Upper lobe of right lung (tissue), 1 donor: ENCODE measurements around the gene ZNF536. TPM values are rescaled to one million over a fixed set of nuclear protein-coding genes. Genes with fewer than 3 reads are reported as not detected.
"Not testable (repeated sequence)": the region's sequence is repeated elsewhere in the genome, so short reads cannot be mapped to it uniquely, and the experiment has no call there.

Experiments used
- ATAC-seq: fragments of 200-7000 bp; cut with Tn5 transposase; one replicate; pipeline ENCODE4 v1.9.1; 2020; ENCODE audit warnings: mild to moderate bottlenecking, moderate library complexity
- DNase-seq: peaks from one replicate; pipeline ENCODE4 v3.0.0-alpha.2; 2020
- H3K27ac ChIP-seq: fragments of 200-600 bp; one replicate; pipeline ENCODE4 v1.8.0; 2022
- H3K27me3 ChIP-seq: fragments of 200-600 bp; one replicate; pipeline ENCODE4 v1.8.0; 2022; ENCODE audit warnings: mild to moderate bottlenecking
- H3K36me3 ChIP-seq: fragments of 200-600 bp; one replicate; pipeline ENCODE4 v1.8.0; 2022
- H3K4me1 ChIP-seq: fragments of 200-600 bp; one replicate; pipeline ENCODE4 v1.8.0; 2022
- H3K4me3 ChIP-seq: fragments of 200-600 bp; one replicate; pipeline ENCODE4 v1.8.0; 2022; ENCODE audit warnings: mild to moderate bottlenecking
- H3K9me3 ChIP-seq: fragments of 200-600 bp; one replicate; pipeline ENCODE4 v1.8.0; 2022
- intact Hi-C: fragments of 100-400 bp; cut with DNase I; formaldehyde crosslinking; loops from one replicate; pipeline ENCODE4 v1.11.0; 2022
- total RNA-seq: library from RNA; stranded (reverse); fragmentation: NEBNext Ultra II Directional; extraction: Animal tissue kit (Norgen Biotek cat#: 25700); gene quantifications from one replicate; pipeline ENCODE4 v1.2.1, GENCODE V29; 2021
- TF ChIP-seq, protein P1 (sequence below): fragments of 200-600 bp; IDR thresholded peaks from one replicate; pipeline ENCODE4 v1.8.0; 2022; ENCODE audit warnings: antibody characterized with exemption
- donor health status: DM: no; HTN: yes; CAD: no; lungs with severe emphysema.

ZNF536 gene
- total RNA-seq, 1 donor from 2014 or later: 0.09 TPM

DNA sequence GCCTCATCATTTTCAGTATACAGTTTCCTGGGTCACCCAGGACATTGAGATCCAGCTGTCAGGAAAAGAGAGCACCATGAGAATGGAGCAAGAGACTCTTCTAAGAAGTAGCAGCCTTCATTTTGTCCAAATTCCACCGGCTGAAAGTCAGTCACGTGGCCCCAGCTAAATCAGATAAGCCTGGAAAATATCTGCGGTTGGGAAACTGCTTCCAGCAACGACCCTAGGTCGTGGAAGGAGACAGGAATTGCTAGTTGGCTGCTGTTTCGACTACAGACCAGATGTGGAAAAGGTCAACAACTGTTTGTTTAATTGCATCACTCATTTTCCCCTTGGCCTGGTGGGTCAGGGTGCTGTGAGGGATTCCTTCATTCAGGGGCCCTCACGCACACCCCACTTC, 107.0 kb downstream of the ZNF536 start:
- no peaks in the 10 kb centered on the region for H3K27me3 ChIP-seq
- DNase-seq (no peak), ATAC-seq (peak; percentile 11)
- H3K27ac ChIP-seq: no peak overlapping the region
- intact Hi-C loops: no loop called here
- no peak overlapping the region for H3K4me3 ChIP-seq
- TF ChIP-seq, protein P1, sequence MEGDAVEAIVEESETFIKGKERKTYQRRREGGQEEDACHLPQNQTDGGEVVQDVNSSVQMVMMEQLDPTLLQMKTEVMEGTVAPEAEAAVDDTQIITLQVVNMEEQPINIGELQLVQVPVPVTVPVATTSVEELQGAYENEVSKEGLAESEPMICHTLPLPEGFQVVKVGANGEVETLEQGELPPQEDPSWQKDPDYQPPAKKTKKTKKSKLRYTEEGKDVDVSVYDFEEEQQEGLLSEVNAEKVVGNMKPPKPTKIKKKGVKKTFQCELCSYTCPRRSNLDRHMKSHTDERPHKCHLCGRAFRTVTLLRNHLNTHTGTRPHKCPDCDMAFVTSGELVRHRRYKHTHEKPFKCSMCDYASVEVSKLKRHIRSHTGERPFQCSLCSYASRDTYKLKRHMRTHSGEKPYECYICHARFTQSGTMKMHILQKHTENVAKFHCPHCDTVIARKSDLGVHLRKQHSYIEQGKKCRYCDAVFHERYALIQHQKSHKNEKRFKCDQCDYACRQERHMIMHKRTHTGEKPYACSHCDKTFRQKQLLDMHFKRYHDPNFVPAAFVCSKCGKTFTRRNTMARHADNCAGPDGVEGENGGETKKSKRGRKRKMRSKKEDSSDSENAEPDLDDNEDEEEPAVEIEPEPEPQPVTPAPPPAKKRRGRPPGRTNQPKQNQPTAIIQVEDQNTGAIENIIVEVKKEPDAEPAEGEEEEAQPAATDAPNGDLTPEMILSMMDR: no peak
- H3K9me3 ChIP-seq: no peaks in the 10 kb centered on the region
- H3K36me3 ChIP-seq: no peaks in the 10 kb centered on the region
- H3K4me1 ChIP-seq: peaks cover 3% of the 10 kb centered on the region

DNA sequence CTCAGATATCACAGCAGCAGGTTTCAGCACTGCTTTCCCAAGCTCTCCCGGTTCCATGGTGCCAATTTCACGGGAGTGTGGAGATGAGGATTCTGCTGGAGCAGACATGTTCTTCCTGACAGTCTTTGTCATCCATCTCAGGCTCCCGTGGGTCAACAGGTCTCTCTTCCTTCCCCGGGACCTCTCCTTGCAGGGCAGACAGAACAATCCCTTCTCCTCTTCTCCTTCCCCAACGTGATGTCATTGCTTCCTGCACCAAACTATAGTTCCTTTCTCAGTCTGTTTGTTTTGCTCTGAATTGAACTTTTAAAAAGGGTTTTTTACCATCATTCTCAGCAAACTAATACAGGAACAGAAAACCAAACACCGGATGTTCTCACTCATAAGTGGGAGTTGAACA, 107.9 kb downstream of the ZNF536 start:
- Histone ChIP-seq H3K4me1 (peaks cover 3% of the 10 kb centered on the region), H3K27me3 (no peaks in the 10 kb centered on the region), H3K9me3 (no peaks in the 10 kb centered on the region), H3K27ac (no peak overlapping the region), H3K36me3 (no peaks in the 10 kb centered on the region), H3K4me3 (no peak overlapping the region)
- TF ChIP-seq, protein P1: no peak
- intact Hi-C loops: no loop called here
- ATAC-seq (no peak), DNase-seq (no peak)

DNA sequence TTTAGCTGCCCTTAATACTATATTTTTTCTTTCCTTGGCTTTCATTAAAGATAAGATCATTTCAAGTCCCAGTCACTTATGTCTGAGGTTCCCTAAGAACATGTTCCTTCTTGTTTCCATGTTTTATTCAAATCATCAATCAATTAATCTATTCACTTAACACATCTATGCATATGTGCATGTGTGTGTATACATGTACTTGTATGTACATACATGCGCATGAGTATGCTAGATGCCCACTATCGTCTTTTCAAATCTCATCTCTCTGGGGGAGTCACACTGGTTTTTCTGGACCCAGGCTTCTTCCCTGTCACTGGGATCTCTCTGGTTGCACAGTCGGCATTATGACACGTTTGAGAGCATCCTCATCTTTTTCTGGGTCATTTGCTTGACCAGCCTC, 108.9 kb downstream of the ZNF536 start:
- Histone ChIP-seq H3K9me3 (no peaks in the 10 kb centered on the region), H3K27ac (no peak overlapping the region), H3K27me3 (no peaks in the 10 kb centered on the region), H3K36me3 (no peaks in the 10 kb centered on the region), H3K4me1 (peaks cover 3% of the 10 kb centered on the region), H3K4me3 (no peak overlapping the region)
- TF ChIP-seq, protein P1: no peak
- intact Hi-C loops: no loop called here
- DNase-seq (no peak), ATAC-seq (no peak)

DNA sequence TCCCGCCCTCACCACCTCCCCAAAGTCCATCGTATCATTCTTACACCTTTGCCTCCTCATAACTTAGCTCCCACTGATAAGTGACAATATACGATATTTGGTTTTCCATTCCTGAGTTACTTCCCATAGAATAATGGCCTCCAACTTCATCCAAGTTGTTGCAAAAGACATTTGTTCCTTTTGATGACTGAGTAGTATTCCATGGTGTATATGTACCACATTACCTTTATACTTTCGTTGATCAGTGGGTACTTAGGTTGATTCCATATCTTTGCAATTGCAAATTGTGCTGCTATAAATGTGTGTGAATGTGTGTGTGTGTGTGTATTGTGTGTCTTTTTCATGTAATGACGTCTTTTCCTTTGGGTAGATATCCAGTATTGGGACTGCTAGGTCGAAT, 109.6 kb downstream of the ZNF536 start:
- TF ChIP-seq, protein P1: no peak
- Histone ChIP-seq H3K9me3 (no peaks in the 10 kb centered on the region), H3K4me3 (no peak overlapping the region), H3K27ac (no peak overlapping the region), H3K27me3 (no peaks in the 10 kb centered on the region), H3K4me1 (peaks cover 3% of the 10 kb centered on the region), H3K36me3 (no peaks in the 10 kb centered on the region)
- DNase-seq: no peak
- intact Hi-C loops: no loop called here
- ATAC-seq: no peak

DNA sequence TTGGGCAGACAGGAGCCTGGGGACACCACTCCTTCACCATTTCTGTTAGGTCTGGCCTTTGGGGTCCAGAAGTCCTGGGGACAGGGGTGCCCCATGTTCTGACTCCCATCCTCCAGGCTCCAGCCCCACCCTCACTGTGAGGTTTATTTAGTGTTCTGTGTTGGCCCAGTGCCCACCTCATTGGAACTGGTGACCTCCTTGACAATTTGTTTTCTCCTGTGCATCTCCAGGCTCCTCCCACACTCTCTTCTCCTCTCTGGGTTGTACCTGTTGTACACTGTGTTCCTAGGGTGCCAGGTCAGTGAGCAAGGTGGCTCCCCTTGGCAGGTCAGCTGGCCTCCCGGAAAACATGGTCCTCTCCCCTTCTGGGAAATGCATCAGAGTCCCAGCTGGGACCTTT, 110.8 kb downstream of the ZNF536 start:
- H3K27me3 ChIP-seq: no peaks in the 10 kb centered on the region
- H3K27ac ChIP-seq: no peak overlapping the region
- peaks cover 3% of the 10 kb centered on the region for H3K4me1 ChIP-seq
- H3K9me3 ChIP-seq: no peaks in the 10 kb centered on the region
- DNase-seq: no peak
- TF ChIP-seq, protein P1: no peak
- no peak for ATAC-seq
- H3K36me3 ChIP-seq: no peaks in the 10 kb centered on the region
- no peak overlapping the region for H3K4me3 ChIP-seq
- intact Hi-C loops: no loop called here

DNA sequence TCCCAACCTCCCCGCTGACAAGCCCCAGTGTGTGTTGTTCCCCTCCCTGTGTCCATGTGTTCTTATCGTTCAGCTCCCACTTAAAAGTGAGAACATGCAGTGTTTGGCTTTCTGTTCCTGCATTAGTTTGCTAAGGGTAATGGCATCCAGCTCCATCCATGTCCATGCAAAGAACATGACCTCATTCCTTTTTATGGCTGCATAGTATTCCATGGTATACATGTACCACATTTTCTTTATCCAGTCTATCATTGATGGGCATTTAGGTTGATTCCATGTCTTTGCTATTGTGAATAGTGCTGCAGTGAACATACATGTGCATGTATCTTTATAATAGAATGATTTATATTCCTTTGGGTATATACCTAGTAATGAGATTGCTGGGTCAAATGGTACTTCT, 114.1 kb downstream of the ZNF536 start:
- H3K27me3 ChIP-seq, ATAC-seq, H3K4me1 ChIP-seq, DNase-seq, intact Hi-C loops, H3K36me3 ChIP-seq, H3K27ac ChIP-seq, H3K9me3 ChIP-seq, H3K4me3 ChIP-seq: not testable (repeated sequence)
